ENCODE data around the gene TSC22D1.

- TF ChIP-seq, protein P1, sequence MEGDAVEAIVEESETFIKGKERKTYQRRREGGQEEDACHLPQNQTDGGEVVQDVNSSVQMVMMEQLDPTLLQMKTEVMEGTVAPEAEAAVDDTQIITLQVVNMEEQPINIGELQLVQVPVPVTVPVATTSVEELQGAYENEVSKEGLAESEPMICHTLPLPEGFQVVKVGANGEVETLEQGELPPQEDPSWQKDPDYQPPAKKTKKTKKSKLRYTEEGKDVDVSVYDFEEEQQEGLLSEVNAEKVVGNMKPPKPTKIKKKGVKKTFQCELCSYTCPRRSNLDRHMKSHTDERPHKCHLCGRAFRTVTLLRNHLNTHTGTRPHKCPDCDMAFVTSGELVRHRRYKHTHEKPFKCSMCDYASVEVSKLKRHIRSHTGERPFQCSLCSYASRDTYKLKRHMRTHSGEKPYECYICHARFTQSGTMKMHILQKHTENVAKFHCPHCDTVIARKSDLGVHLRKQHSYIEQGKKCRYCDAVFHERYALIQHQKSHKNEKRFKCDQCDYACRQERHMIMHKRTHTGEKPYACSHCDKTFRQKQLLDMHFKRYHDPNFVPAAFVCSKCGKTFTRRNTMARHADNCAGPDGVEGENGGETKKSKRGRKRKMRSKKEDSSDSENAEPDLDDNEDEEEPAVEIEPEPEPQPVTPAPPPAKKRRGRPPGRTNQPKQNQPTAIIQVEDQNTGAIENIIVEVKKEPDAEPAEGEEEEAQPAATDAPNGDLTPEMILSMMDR (IDR thresholded peaks at IDR 0.05; ENCODE audit: poor library complexity): no peak
- no peak for TF ChIP-seq EZH2 (IDR thresholded peaks at IDR 0.05; ENCODE audit: borderline replicate concordance)
- no peak for TF ChIP-seq EZH2phosphoT487 (IDR thresholded peaks at IDR 0.05; ENCODE audit: low read depth, severe bottlenecking, unreplicated experiment)
Measured at GRCh38 chr13:44401577-44401976, 174.6 kb downstream of the TSC22D1 start.

Data from hepatocyte (in vitro differentiated cells).